ENCODE results near the gene ASB15. TPM values are rescaled to one million over a fixed set of nuclear protein-coding genes. Genes with fewer than 3 reads are reported as not detected.

Gene ASB15
- total and polyA plus RNA-seq, 2 of the 13 experiments (the other 11 are each of a cell fraction or from before 2014, with no cell fraction given), result not detected

DNA sequence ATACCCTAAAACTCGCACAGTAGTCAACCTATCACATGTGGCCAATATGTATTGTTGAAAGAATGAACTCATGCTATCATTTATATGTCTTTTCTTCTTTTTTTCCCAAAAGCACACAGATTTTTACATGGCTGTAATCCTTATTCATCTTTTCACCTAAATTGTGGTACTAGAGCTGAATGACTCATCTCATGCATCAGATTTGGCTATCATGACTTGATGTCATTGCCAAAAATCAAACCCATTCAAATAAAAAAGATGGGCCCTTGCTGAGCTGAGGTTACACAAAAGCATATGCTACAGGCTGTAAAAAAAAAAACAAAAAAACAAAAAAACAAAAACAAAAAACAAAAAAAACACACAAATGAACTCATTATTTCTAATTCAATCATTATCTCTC lies 50.8 kb downstream of the ASB15 start:
- no TSS peak for BruUV-seq (replicated peaks)
- no peak for FAIRE-seq
- Histone ChIP-seq H3K4me2 (ENCODE audit: low read depth, low read length) (no peak overlapping the region), H3K4me1 (ENCODE audit: insufficient read depth, low read length) (no peaks in the 10 kb centered on the region), H2AFZ (ENCODE audit: low read length) (no peak overlapping the region), H3K9ac (ENCODE audit: insufficient read depth, low read depth, low read length) (no peak overlapping the region), H3K27me3 (ENCODE audit: control insufficient read depth in 1 of 2, insufficient read depth in 2 of 2, low read length in 2 of 2) (no peaks in the 10 kb centered on the region), H3K36me3 (replicated peaks in 1 of 2; ENCODE audit: control insufficient read depth in 1 of 2, insufficient read depth in 2 of 2, low read length in 2 of 2) (no peaks in the 10 kb centered on the region), H3K27ac (ENCODE audit: extremely low read length, insufficient read depth, low read length) (no peak overlapping the region), H3K4me3 (replicated peaks in 1 of 3; ENCODE audit: insufficient read depth in 1 of 3, low read depth in 2 of 3, low read length in 3 of 3) (no peak overlapping the region), H4K20me1 (ENCODE audit: insufficient read depth, low read length) (no peaks in the 10 kb centered on the region), H3K79me2 (ENCODE audit: insufficient read depth, low read length) (no peaks in the 10 kb centered on the region), H3K9me3 (ENCODE audit: low read length) (no peaks in the 10 kb centered on the region)
- TF ChIP-seq ZNF768 (CRISPR knock-in tag; IDR thresholded peaks at IDR 0.05) (no peak), ZSCAN31 (CRISPR knock-in tag; IDR thresholded peaks at IDR 0.05; ENCODE audit: low read depth) (no peak)
- ChIA-PET POLR2A (no interaction called here), CTCF (ENCODE audit: low intra/inter-chr PET ratio, low total read pairs) (no interaction called here)
- DNase-seq (ENCODE audit: low spot score), result no peak
- intact Hi-C loops (cut with micrococcal nuclease; ENCODE audit: unreplicated experiment) (no loop called here), in situ Hi-C loops (cut with HindIII; ENCODE audit: extremely low pct_ligation_motif_present, low pct_unique_long_range_greater_than_20kb) (no loop called here)
- WGBS (ENCODE audit: low lambda C conversion rate), result 34% methylated on average over 1 of the region's 1 CpG
- ATAC-seq, result no peak

DNA sequence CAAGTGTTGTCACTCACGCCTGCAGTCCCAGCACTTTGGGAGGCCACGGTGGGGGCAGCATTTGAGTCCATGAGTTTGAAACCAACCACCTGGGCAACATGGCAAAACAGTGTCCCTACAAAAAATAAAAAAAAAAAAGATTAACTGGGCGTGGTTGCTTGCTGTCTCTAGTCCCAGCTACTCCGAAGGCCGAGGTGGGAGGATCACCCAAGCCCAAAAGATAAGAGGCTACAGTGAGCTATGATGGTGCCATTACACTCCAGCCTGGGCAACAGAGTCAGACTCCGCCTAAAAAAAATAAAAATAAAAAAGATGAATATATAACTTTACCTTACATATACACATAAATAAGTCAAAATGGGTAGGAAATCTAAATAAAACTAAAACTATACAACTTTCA lies 51.5 kb downstream of the ASB15 start:
- FAIRE-seq (no peak), ATAC-seq (no peak), DNase-seq (ENCODE audit: low spot score) (no peak)
- Histone ChIP-seq H4K20me1 (ENCODE audit: insufficient read depth, low read length) (no peaks in the 10 kb centered on the region), H3K27ac (ENCODE audit: extremely low read length, insufficient read depth, low read length) (no peak overlapping the region), H3K9ac (ENCODE audit: insufficient read depth, low read depth, low read length) (no peak overlapping the region), H3K4me1 (ENCODE audit: insufficient read depth, low read length) (no peaks in the 10 kb centered on the region), H2AFZ (ENCODE audit: low read length) (no peak overlapping the region), H3K79me2 (ENCODE audit: insufficient read depth, low read length) (no peaks in the 10 kb centered on the region), H3K36me3 (replicated peaks in 1 of 2; ENCODE audit: control insufficient read depth in 1 of 2, insufficient read depth in 2 of 2, low read length in 2 of 2) (no peaks in the 10 kb centered on the region), H3K27me3 (ENCODE audit: control insufficient read depth in 1 of 2, insufficient read depth in 2 of 2, low read length in 2 of 2) (no peaks in the 10 kb centered on the region), H3K4me3 (replicated peaks in 1 of 3; ENCODE audit: insufficient read depth in 1 of 3, low read depth in 2 of 3, low read length in 3 of 3) (no peak overlapping the region), H3K4me2 (ENCODE audit: low read depth, low read length) (no peak overlapping the region), H3K9me3 (ENCODE audit: low read length) (no peaks in the 10 kb centered on the region)
- ChIA-PET POLR2A (no interaction called here), CTCF (ENCODE audit: low intra/inter-chr PET ratio, low total read pairs) (no interaction called here)
- WGBS (ENCODE audit: low lambda C conversion rate), result 21% methylated on average over 6 of the region's 6 CpGs
- BruUV-seq (replicated peaks), result no TSS peak
- no peak for TF ChIP-seq TBX3 (IDR thresholded peaks at IDR 0.05; ENCODE audit: borderline replicate concordance)
- no peak for TF ChIP-seq ZNF839 (CRISPR knock-in tag; IDR thresholded peaks at IDR 0.05; ENCODE audit: borderline replicate concordance)
- TF ChIP-seq, protein P1, sequence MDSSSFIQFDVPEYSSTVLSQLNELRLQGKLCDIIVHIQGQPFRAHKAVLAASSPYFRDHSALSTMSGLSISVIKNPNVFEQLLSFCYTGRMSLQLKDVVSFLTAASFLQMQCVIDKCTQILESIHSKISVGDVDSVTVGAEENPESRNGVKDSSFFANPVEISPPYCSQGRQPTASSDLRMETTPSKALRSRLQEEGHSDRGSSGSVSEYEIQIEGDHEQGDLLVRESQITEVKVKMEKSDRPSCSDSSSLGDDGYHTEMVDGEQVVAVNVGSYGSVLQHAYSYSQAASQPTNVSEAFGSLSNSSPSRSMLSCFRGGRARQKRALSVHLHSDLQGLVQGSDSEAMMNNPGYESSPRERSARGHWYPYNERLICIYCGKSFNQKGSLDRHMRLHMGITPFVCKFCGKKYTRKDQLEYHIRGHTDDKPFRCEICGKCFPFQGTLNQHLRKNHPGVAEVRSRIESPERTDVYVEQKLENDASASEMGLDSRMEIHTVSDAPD (CRISPR knock-in tag; IDR thresholded peaks at IDR 0.05), result no peak
- TF ChIP-seq SIN3A (IDR thresholded peaks at IDR 0.05; ENCODE audit: borderline replicate concordance, low read depth, low read length), result no peak
- TF ChIP-seq, protein P2, sequence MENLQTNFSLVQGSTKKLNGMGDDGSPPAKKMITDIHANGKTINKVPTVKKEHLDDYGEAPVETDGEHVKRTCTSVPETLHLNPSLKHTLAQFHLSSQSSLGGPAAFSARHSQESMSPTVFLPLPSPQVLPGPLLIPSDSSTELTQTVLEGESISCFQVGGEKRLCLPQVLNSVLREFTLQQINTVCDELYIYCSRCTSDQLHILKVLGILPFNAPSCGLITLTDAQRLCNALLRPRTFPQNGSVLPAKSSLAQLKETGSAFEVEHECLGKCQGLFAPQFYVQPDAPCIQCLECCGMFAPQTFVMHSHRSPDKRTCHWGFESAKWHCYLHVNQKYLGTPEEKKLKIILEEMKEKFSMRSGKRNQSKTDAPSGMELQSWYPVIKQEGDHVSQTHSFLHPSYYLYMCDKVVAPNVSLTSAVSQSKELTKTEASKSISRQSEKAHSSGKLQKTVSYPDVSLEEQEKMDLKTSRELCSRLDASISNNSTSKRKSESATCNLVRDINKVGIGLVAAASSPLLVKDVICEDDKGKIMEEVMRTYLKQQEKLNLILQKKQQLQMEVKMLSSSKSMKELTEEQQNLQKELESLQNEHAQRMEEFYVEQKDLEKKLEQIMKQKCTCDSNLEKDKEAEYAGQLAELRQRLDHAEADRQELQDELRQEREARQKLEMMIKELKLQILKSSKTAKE (CRISPR knock-in tag; IDR thresholded peaks at IDR 0.05; ENCODE audit: borderline replicate concordance), result no peak
- TF ChIP-seq, protein P3, sequence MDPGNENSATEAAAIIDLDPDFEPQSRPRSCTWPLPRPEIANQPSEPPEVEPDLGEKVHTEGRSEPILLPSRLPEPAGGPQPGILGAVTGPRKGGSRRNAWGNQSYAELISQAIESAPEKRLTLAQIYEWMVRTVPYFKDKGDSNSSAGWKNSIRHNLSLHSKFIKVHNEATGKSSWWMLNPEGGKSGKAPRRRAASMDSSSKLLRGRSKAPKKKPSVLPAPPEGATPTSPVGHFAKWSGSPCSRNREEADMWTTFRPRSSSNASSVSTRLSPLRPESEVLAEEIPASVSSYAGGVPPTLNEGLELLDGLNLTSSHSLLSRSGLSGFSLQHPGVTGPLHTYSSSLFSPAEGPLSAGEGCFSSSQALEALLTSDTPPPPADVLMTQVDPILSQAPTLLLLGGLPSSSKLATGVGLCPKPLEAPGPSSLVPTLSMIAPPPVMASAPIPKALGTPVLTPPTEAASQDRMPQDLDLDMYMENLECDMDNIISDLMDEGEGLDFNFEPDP (CRISPR knock-in tag; conservative IDR thresholded peaks at IDR 0.05), result no peak
- in situ Hi-C loops (cut with HindIII; ENCODE audit: extremely low pct_ligation_motif_present, low pct_unique_long_range_greater_than_20kb), result no loop called here
- intact Hi-C loops (cut with micrococcal nuclease; ENCODE audit: unreplicated experiment), result no loop called here
